ENCODE results near the gene FEM1B. TPM values are rescaled to one million over a fixed set of nuclear protein-coding genes. Genes with fewer than 3 reads are reported as not detected.

The FEM1B gene
- total RNA-seq, 1 experiment from 2014 or later: 47.5 TPM

- Histone ChIP-seq H3K79me2 (ENCODE audit: low read length) (peaks cover 55% of the 10 kb centered on the region), H3K4me1 (ENCODE audit: low read length) (peaks cover 67% of the 10 kb centered on the region), H2AFZ (ENCODE audit: low read length) (no peak overlapping the region), H3K9me3 (ENCODE audit: low read length) (no peaks in the 10 kb centered on the region), H3K27ac (ENCODE audit: low read length) (no peak overlapping the region), H4K20me1 (ENCODE audit: insufficient read depth, low read depth, low read length) (peaks cover 33% of the 10 kb centered on the region), H3K27me3 (ENCODE audit: low read length) (no peaks in the 10 kb centered on the region), H3K4me2 (ENCODE audit: low read depth, low read length, poor library complexity, severe bottlenecking) (peak overlapping the region; percentile 34), H3K9ac (ENCODE audit: low read length) (no peak overlapping the region), H3K4me3 (ENCODE audit: low read length) (no peak overlapping the region), H3K36me3 (ENCODE audit: insufficient read depth, low read length) (peaks cover 34% of the 10 kb centered on the region), H3K9me2 (replicated peaks; ENCODE audit: insufficient read depth, low read length) (no peaks in the 10 kb centered on the region)
- no peak for DNase-seq
These were observed 17.7 kb downstream of the FEM1B start for GRCh38 chr15:68295014-68295805.

GRCh38 chr15:68298336-68298735 is 20.8 kb downstream of the FEM1B start:
- H3K27ac ChIP-seq (ENCODE audit: low read length): peak overlapping the region; percentile 79
- H3K4me3 ChIP-seq (ENCODE audit: low read length): peak overlapping the region; percentile 29; the same call in 1 of the 2 replicates
- H3K4me1 ChIP-seq (ENCODE audit: low read length): peaks cover 65% of the 10 kb centered on the region
- no peak for DNase-seq
- peaks cover 14% of the 10 kb centered on the region for H3K36me3 ChIP-seq (ENCODE audit: insufficient read depth, low read length)
- H3K79me2 ChIP-seq (ENCODE audit: low read length): peaks cover 26% of the 10 kb centered on the region
- peak overlapping the region; percentile 65 for H3K4me2 ChIP-seq (ENCODE audit: low read depth, low read length, poor library complexity, severe bottlenecking)
- no peaks in the 10 kb centered on the region for H3K9me3 ChIP-seq (ENCODE audit: low read length)
- peaks cover 14% of the 10 kb centered on the region; the same call in 1 of the 2 replicates for H4K20me1 ChIP-seq (ENCODE audit: insufficient read depth, low read depth, low read length)
- no peak overlapping the region for H2AFZ ChIP-seq (ENCODE audit: low read length)
- no peaks in the 10 kb centered on the region for H3K27me3 ChIP-seq (ENCODE audit: low read length)
- no peaks in the 10 kb centered on the region for H3K9me2 ChIP-seq (replicated peaks; ENCODE audit: insufficient read depth, low read length)
- no peak overlapping the region for H3K9ac ChIP-seq (ENCODE audit: low read length)

DNA sequence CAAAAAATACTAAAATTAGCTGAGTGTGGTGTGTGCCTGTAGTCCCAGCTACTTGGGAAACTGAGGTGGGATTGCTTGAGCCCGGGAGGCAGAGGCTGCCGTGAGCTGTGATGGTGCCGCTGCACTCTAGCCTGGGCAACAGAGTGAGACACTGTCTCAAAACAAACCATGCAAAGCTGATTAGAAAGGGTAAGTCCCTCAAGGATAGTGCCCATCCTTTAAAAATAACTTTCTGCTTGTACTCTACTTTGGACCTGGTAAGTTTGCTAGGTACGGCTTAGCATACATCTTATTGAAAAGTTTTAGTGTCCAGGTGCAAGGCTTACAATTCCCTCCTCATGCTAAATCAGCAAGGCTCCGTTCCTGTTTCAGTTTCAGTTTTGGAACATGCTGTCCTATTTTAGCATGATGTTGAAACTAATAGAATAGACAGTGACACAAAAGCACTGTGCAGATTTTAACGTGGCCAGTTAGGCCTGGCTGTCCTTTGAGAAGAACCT is 21.4 kb downstream of the FEM1B start:
- H3K36me3 ChIP-seq (ENCODE audit: insufficient read depth, low read length): peaks cover 14% of the 10 kb centered on the region
- 0 out of 2 replicates have a peak overlapping the region, but pooled peaks have one; percentile 27 for H3K9ac ChIP-seq (ENCODE audit: low read length)
- no peaks in the 10 kb centered on the region for H3K27me3 ChIP-seq (ENCODE audit: low read length)
- DNase-seq: peak; percentile 93
- H3K9me2 ChIP-seq (replicated peaks; ENCODE audit: insufficient read depth, low read length): no peaks in the 10 kb centered on the region
- peak overlapping the region; percentile 79 for H3K27ac ChIP-seq (ENCODE audit: low read length)
- H4K20me1 ChIP-seq (ENCODE audit: insufficient read depth, low read depth, low read length): peaks cover 14% of the 10 kb centered on the region; the same call in 1 of the 2 replicates
- H3K9me3 ChIP-seq (ENCODE audit: low read length): no peaks in the 10 kb centered on the region
- peaks cover 65% of the 10 kb centered on the region for H3K4me1 ChIP-seq (ENCODE audit: low read length)
- H3K4me3 ChIP-seq (ENCODE audit: low read length): peak overlapping the region; percentile 29; the same call in 1 of the 2 replicates
- H3K4me2 ChIP-seq (ENCODE audit: low read depth, low read length, poor library complexity, severe bottlenecking): peak overlapping the region; percentile 65
- H3K79me2 ChIP-seq (ENCODE audit: low read length): peaks cover 20% of the 10 kb centered on the region
- no peak overlapping the region for H2AFZ ChIP-seq (ENCODE audit: low read length)

DNA sequence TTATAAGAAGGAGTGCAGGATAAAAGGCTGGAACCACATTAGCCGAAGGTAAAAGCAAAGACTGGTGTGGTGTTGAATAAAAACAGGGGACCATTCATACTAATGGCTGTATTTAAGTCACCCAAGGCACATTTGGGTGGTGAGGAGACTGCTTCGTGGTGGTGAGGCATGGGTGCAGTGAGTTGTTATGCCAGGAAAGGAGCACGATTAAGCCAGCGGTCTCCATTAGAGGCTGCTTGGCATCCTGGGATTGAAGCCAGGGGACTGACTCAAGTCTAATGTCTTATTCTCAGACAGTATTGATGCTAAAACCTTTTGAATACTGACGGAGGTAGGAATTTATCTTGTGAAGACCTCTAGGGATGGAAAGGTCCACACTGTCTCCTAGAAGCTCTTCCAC is 21.9 kb downstream of the FEM1B start:
- Histone ChIP-seq H2AFZ (ENCODE audit: low read length) (no peak overlapping the region), H3K36me3 (ENCODE audit: insufficient read depth, low read length) (peaks cover 14% of the 10 kb centered on the region), H3K9me2 (replicated peaks; ENCODE audit: insufficient read depth, low read length) (no peaks in the 10 kb centered on the region), H3K9ac (ENCODE audit: low read length) (no peak overlapping the region), H3K4me1 (ENCODE audit: low read length) (peaks cover 62% of the 10 kb centered on the region), H3K27ac (ENCODE audit: low read length) (peak overlapping the region; percentile 79), H3K4me3 (ENCODE audit: low read length) (no peak overlapping the region), H3K9me3 (ENCODE audit: low read length) (no peaks in the 10 kb centered on the region), H3K79me2 (ENCODE audit: low read length) (peaks cover 16% of the 10 kb centered on the region), H3K4me2 (ENCODE audit: low read depth, low read length, poor library complexity, severe bottlenecking) (peak overlapping the region; percentile 65), H4K20me1 (ENCODE audit: insufficient read depth, low read depth, low read length) (peaks cover 14% of the 10 kb centered on the region; the same call in 1 of the 2 replicates), H3K27me3 (ENCODE audit: low read length) (no peaks in the 10 kb centered on the region)
- DNase-seq: no peak

GRCh38 chr15:68300115-68300940 is 22.8 kb downstream of the FEM1B start:
- no peak overlapping the region for H3K27ac ChIP-seq (ENCODE audit: low read length)
- no peak overlapping the region for H3K4me3 ChIP-seq (ENCODE audit: low read length)
- DNase-seq: no peak
- peaks cover 11% of the 10 kb centered on the region for H3K36me3 ChIP-seq (ENCODE audit: insufficient read depth, low read length)
- H3K4me1 ChIP-seq (ENCODE audit: low read length): peaks cover 53% of the 10 kb centered on the region
- peaks cover 8% of the 10 kb centered on the region for H3K79me2 ChIP-seq (ENCODE audit: low read length)
- H2AFZ ChIP-seq (ENCODE audit: low read length): no peak overlapping the region
- H4K20me1 ChIP-seq (ENCODE audit: insufficient read depth, low read depth, low read length): peaks cover 11% of the 10 kb centered on the region
- H3K9ac ChIP-seq (ENCODE audit: low read length): no peak overlapping the region
- peak overlapping the region; percentile 65 for H3K4me2 ChIP-seq (ENCODE audit: low read depth, low read length, poor library complexity, severe bottlenecking)
- H3K9me2 ChIP-seq (replicated peaks; ENCODE audit: insufficient read depth, low read length): no peaks in the 10 kb centered on the region
- H3K9me3 ChIP-seq (ENCODE audit: low read length): no peaks in the 10 kb centered on the region
- no peaks in the 10 kb centered on the region for H3K27me3 ChIP-seq (ENCODE audit: low read length)

DNA sequence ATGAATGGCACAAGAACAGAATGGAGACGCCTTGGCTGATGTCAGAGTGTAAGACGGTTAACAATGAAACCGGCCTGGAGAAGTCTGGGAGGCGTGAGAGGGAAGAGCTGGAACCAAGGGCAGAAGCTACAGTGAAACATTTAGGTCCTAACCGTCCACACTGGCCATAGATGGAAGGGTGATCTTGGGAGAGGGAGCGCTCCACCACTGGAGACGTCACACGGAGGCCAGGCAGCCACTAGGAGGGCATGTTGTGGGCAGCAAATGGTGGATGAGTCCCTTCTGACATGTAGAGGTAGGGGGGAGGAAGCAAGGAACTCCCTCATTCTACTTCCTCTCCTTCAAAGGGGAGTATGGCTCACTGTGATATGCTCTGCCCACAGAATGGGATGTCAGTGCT is 23.8 kb downstream of the FEM1B start:
- no peaks in the 10 kb centered on the region for H3K27me3 ChIP-seq (ENCODE audit: low read length)
- no peak for DNase-seq
- H2AFZ ChIP-seq (ENCODE audit: low read length): no peak overlapping the region
- H3K27ac ChIP-seq (ENCODE audit: low read length): no peak overlapping the region
- H3K9me3 ChIP-seq (ENCODE audit: low read length): no peaks in the 10 kb centered on the region
- H3K4me1 ChIP-seq (ENCODE audit: low read length): peaks cover 45% of the 10 kb centered on the region
- H3K9me2 ChIP-seq (replicated peaks; ENCODE audit: insufficient read depth, low read length): no peaks in the 10 kb centered on the region
- H3K4me2 ChIP-seq (ENCODE audit: low read depth, low read length, poor library complexity, severe bottlenecking): no peak overlapping the region
- H3K36me3 ChIP-seq (ENCODE audit: insufficient read depth, low read length): peaks cover 6% of the 10 kb centered on the region; the same call in 1 of the 2 replicates
- H3K79me2 ChIP-seq (ENCODE audit: low read length): 0 out of 2 replicates have a peak, but pooled peaks cover 3% of the 10 kb centered on the region
- peaks cover 7% of the 10 kb centered on the region for H4K20me1 ChIP-seq (ENCODE audit: insufficient read depth, low read depth, low read length)
- H3K4me3 ChIP-seq (ENCODE audit: low read length): no peak overlapping the region
- no peak overlapping the region for H3K9ac ChIP-seq (ENCODE audit: low read length)

DNA sequence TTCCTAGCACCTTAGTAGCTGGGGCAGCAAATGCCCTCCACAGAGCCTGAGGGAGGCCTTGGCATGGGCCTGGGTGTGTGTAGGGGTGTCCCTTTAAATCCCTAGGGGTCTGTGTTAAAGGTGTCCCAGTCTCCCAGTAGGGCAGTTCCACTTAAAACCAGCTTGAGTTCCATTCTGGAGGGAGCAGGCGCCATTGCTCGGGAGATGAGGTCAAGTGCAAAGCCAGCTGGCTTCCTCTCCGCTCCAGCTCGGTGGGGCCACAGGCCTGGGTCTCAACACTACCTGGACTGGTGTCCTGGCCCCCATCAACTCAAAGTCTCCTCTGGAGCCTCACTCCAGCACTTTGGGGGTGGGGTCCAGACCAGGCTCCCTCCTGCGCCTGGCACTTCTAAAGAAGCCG is 25.2 kb downstream of the FEM1B start:
- Histone ChIP-seq H3K36me3 (ENCODE audit: insufficient read depth, low read length) (no peaks in the 10 kb centered on the region), H4K20me1 (ENCODE audit: insufficient read depth, low read depth, low read length) (peaks cover 7% of the 10 kb centered on the region), H3K9me3 (ENCODE audit: low read length) (no peaks in the 10 kb centered on the region), H3K9ac (ENCODE audit: low read length) (no peak overlapping the region), H3K9me2 (replicated peaks; ENCODE audit: insufficient read depth, low read length) (no peaks in the 10 kb centered on the region), H3K27ac (ENCODE audit: low read length) (no peak overlapping the region), H3K79me2 (ENCODE audit: low read length) (no peaks in the 10 kb centered on the region), H3K27me3 (ENCODE audit: low read length) (no peaks in the 10 kb centered on the region), H3K4me3 (ENCODE audit: low read length) (no peak overlapping the region), H3K4me2 (ENCODE audit: low read depth, low read length, poor library complexity, severe bottlenecking) (no peak overlapping the region), H2AFZ (ENCODE audit: low read length) (no peak overlapping the region), H3K4me1 (ENCODE audit: low read length) (peaks cover 33% of the 10 kb centered on the region)
- no peak for DNase-seq

DNA sequence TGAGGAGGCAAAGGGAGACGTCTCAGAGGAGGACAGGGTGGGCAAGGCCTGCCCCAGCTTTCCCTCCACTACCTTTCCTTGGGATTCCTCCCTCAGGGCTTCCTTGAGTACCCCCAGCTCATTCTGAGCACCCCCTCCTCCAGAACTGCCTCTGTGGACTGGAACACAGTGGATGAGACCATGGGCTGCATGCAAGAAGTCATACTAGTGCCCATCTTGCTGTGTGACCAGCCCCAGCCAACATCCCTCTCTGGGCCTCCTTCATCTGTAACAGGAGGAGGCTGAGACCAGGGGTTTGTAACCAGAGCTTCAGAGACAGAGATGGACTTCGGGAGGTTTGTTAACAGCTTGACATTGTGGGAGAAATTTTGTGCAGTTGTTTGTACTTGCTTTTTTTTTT is 25.6 kb downstream of the FEM1B start:
- H3K4me1 ChIP-seq (ENCODE audit: low read length): peaks cover 29% of the 10 kb centered on the region
- H3K27ac ChIP-seq (ENCODE audit: low read length): no peak overlapping the region
- no peak overlapping the region for H3K4me2 ChIP-seq (ENCODE audit: low read depth, low read length, poor library complexity, severe bottlenecking)
- H2AFZ ChIP-seq (ENCODE audit: low read length): no peak overlapping the region
- no peak overlapping the region for H3K4me3 ChIP-seq (ENCODE audit: low read length)
- H3K9me2 ChIP-seq (replicated peaks; ENCODE audit: insufficient read depth, low read length): no peaks in the 10 kb centered on the region
- H3K36me3 ChIP-seq (ENCODE audit: insufficient read depth, low read length): no peaks in the 10 kb centered on the region
- peaks cover 7% of the 10 kb centered on the region for H4K20me1 ChIP-seq (ENCODE audit: insufficient read depth, low read depth, low read length)
- no peaks in the 10 kb centered on the region for H3K79me2 ChIP-seq (ENCODE audit: low read length)
- no peak for DNase-seq
- no peaks in the 10 kb centered on the region for H3K27me3 ChIP-seq (ENCODE audit: low read length)
- H3K9me3 ChIP-seq (ENCODE audit: low read length): no peaks in the 10 kb centered on the region
- no peak overlapping the region for H3K9ac ChIP-seq (ENCODE audit: low read length)
